HEK293 (cell line): Measurements from ENCODE around the gene DDX24.

Source experiments
- CTCF ChIA-PET: fragments of 350-600 bp; formaldehyde crosslinking; extraction: SDS; loops from one replicate; lab custom pipeline; 2021; ENCODE audit warnings: antibody characterized with exemption; lab: Yijun Ruan, JAX
- POLR2A ChIA-PET: fragments of 300-600 bp; formaldehyde crosslinking; extraction: SDS; loops from one replicate; lab custom pipeline; 2020; ENCODE audit warnings: antibody characterized with exemption, inconsistent platforms; lab: Yijun Ruan, JAX
- H3K27ac ChIP-seq: fragments of 200-500 bp; sonication (Bioruptor generic); 2 replicates; pipeline ENCODE4 v1.5.1; 2014; ENCODE audit warnings: low read depth, low read length, control low read depth, inconsistent platforms; ENCODE audit errors: extremely low read depth
- H3K36me3 ChIP-seq, 2 experiments: fragments of 200-500 bp in 1 of 2; sonication (Bioruptor generic) in 1 of 2; 1 replicate in 1 of 2; 2 replicates in 1 of 2; pipeline ENCODE4 v1.5.1; 2014 to 2017; ENCODE audit warnings: inconsistent platforms in 2 of 2, low read length in 2 of 2; ENCODE audit not compliant: control insufficient read depth in 2 of 2, insufficient read depth in 1 of 2
- H3K4me1 ChIP-seq: fragments of 200-500 bp; sonication (Bioruptor generic); 2 replicates; pipeline ENCODE4 v1.5.1; 2014; ENCODE audit warnings: mild to moderate bottlenecking, low read length, inconsistent platforms; ENCODE audit not compliant: control insufficient read depth, insufficient read depth
- H3K4me3 ChIP-seq: 2 replicates; pipeline ENCODE4 v1.5.1; 2011; ENCODE audit warnings: low read depth, mild to moderate bottlenecking, control low read depth, low read length, moderate library complexity
- H3K9me3 ChIP-seq: fragments of 200-500 bp; sonication (Bioruptor generic); 2 replicates; pipeline ENCODE4 v1.5.1; 2014; ENCODE audit warnings: low read depth, low read length, inconsistent platforms; ENCODE audit not compliant: control insufficient read depth, insufficient read depth
- GLI2 ChIP-seq: fragments of 450-650 bp; formaldehyde crosslinking; IDR thresholded peaks from 2 replicates; pipeline ENCODE4; 2017; ENCODE audit warnings: missing biosample characterization, missing genetic modification characterization, low read depth, borderline replicate concordance
- HOXA7 ChIP-seq: sonication (generic); formaldehyde crosslinking; IDR thresholded peaks from 2 replicates; pipeline ENCODE4 v1.8.1; 2022; ENCODE audit warnings: missing genetic modification reagents, borderline replicate concordance
- OSR2 ChIP-seq: fragments of 450-650 bp; formaldehyde crosslinking; IDR thresholded peaks from 2 replicates; pipeline ENCODE4 v1.5.1; 2016; ENCODE audit warnings: missing biosample characterization, missing genetic modification characterization
- PRDM1 ChIP-seq: fragments of 450-650 bp; formaldehyde crosslinking; IDR thresholded peaks from 2 replicates; pipeline ENCODE4; 2016; ENCODE audit warnings: missing biosample characterization, missing genetic modification characterization
- SALL2 ChIP-seq: fragments of 450-650 bp; formaldehyde crosslinking; IDR thresholded peaks from 2 replicates; pipeline ENCODE4 v1.5.0; 2017; ENCODE audit warnings: missing biosample characterization, mild to moderate bottlenecking, missing genetic modification characterization, borderline replicate concordance
- SCRT2 ChIP-seq: fragments of 450-650 bp; formaldehyde crosslinking; IDR thresholded peaks from 2 replicates; pipeline ENCODE4 v1.5.1; 2016; ENCODE audit warnings: missing biosample characterization, missing genetic modification characterization
- TRIM28 ChIP-seq: IDR thresholded peaks from 2 replicates; pipeline ENCODE4 v1.6.1; 2011; ENCODE audit warnings: low read length, control low read depth, borderline replicate concordance
- ZBTB20 ChIP-seq: fragments of 450-650 bp; formaldehyde crosslinking; IDR thresholded peaks from 2 replicates; pipeline ENCODE4 v1.5.1; 2016; ENCODE audit warnings: missing biosample characterization, missing genetic modification characterization
- ZFHX2 ChIP-seq: fragments of 450-650 bp; formaldehyde crosslinking; conservative IDR thresholded peaks from 2 replicates; pipeline ENCODE4 v1.5.1; 2016; ENCODE audit warnings: missing biosample characterization, missing genetic modification characterization
- ZIC2 ChIP-seq: fragments of 450-650 bp; formaldehyde crosslinking; IDR thresholded peaks from 2 replicates; pipeline ENCODE4 v1.5.1; 2016; ENCODE audit warnings: missing biosample characterization, missing genetic modification characterization
- ZNF16 ChIP-seq: fragments of 450-650 bp; formaldehyde crosslinking; IDR thresholded peaks from 2 replicates; pipeline ENCODE4 v1.5.1; 2016; ENCODE audit warnings: low read depth, missing biosample characterization, missing genetic modification characterization
- ZNF184 ChIP-seq: fragments of 450-650 bp; IDR thresholded peaks from 2 replicates; pipeline ENCODE4 v1.5.1; 2018; ENCODE audit warnings: missing biosample characterization, mild to moderate bottlenecking, missing genetic modification characterization
- ZNF221 ChIP-seq: fragments of 450-650 bp; formaldehyde crosslinking; IDR thresholded peaks from 2 replicates; pipeline ENCODE4 v1.5.1; 2017; ENCODE audit warnings: missing biosample characterization, missing genetic modification characterization, borderline replicate concordance
- ZNF223 ChIP-seq: fragments of 450-650 bp; formaldehyde crosslinking; IDR thresholded peaks from 2 replicates; pipeline ENCODE4 v1.5.1; 2016; ENCODE audit warnings: missing biosample characterization, missing genetic modification characterization
- ZNF248 ChIP-seq: fragments of 450-650 bp; formaldehyde crosslinking; IDR thresholded peaks from 2 replicates; pipeline ENCODE4 v1.5.1; 2017; ENCODE audit warnings: missing biosample characterization, missing genetic modification characterization
- ZNF324 ChIP-seq: fragments of 450-650 bp; formaldehyde crosslinking; IDR thresholded peaks from 2 replicates; pipeline ENCODE4 v1.5.1; 2016; ENCODE audit warnings: missing biosample characterization, missing genetic modification characterization
- ZNF449 ChIP-seq: fragments of 450-650 bp; formaldehyde crosslinking; IDR thresholded peaks from 2 replicates; pipeline ENCODE4 v1.5.1; 2017; ENCODE audit warnings: missing biosample characterization, mild to moderate bottlenecking, missing genetic modification characterization, moderate library complexity
- ZNF544 ChIP-seq: fragments of 450-650 bp; formaldehyde crosslinking; IDR thresholded peaks from 2 replicates; pipeline ENCODE4 v1.5.0; 2017; ENCODE audit warnings: missing biosample characterization, missing genetic modification characterization
- ZNF585B ChIP-seq: fragments of 450-650 bp; formaldehyde crosslinking; IDR thresholded peaks from 2 replicates; pipeline ENCODE4 v1.5.1; 2016; ENCODE audit warnings: missing biosample characterization, missing genetic modification characterization
- ZNF600 ChIP-seq: fragments of 450-650 bp; formaldehyde crosslinking; IDR thresholded peaks from 2 replicates; pipeline ENCODE4 v1.5.1; 2016; ENCODE audit warnings: missing biosample characterization, missing genetic modification characterization
- ZNF610 ChIP-seq: fragments of 450-650 bp; formaldehyde crosslinking; IDR thresholded peaks from 2 replicates; pipeline ENCODE4 v1.5.1; 2016; ENCODE audit warnings: missing biosample characterization, missing genetic modification characterization, borderline replicate concordance
- ZNF658 ChIP-seq: fragments of 450-650 bp; formaldehyde crosslinking; IDR thresholded peaks from 2 replicates; pipeline ENCODE4; 2016; ENCODE audit warnings: missing biosample characterization, missing genetic modification characterization
- ZNF664 ChIP-seq: fragments of 450-650 bp; formaldehyde crosslinking; IDR thresholded peaks from 2 replicates; pipeline ENCODE4 v1.5.1; 2016; ENCODE audit warnings: missing biosample characterization, missing genetic modification characterization
- ZNF76 ChIP-seq: fragments of 450-650 bp; formaldehyde crosslinking; IDR thresholded peaks from 2 replicates; pipeline ENCODE4; 2016; ENCODE audit warnings: low read depth, missing biosample characterization, missing genetic modification characterization, borderline replicate concordance
- ZNF837 ChIP-seq: fragments of 450-650 bp; formaldehyde crosslinking; IDR thresholded peaks from 2 replicates; pipeline ENCODE4 v1.5.1; 2016; ENCODE audit warnings: missing biosample characterization, missing genetic modification characterization
- TF ChIP-seq, protein P1 (sequence below): fragments of 450-650 bp; formaldehyde crosslinking; IDR thresholded peaks from 2 replicates; pipeline ENCODE4 v1.5.1; 2016; ENCODE audit warnings: missing biosample characterization, missing genetic modification characterization, low read depth
- TF ChIP-seq, protein P2 (sequence below): fragments of 450-650 bp; formaldehyde crosslinking; IDR thresholded peaks from 2 replicates; pipeline ENCODE4 v1.5.1; 2016; ENCODE audit warnings: missing biosample characterization, missing genetic modification characterization
- TF ChIP-seq, protein P3 (sequence below): fragments of 450-650 bp; formaldehyde crosslinking; IDR thresholded peaks from 2 replicates; pipeline ENCODE4 v1.5.1; 2016; ENCODE audit warnings: missing biosample characterization, missing genetic modification characterization
- TF ChIP-seq, protein P4 (sequence below): fragments of 450-650 bp; formaldehyde crosslinking; IDR thresholded peaks from 2 replicates; pipeline ENCODE4 v1.5.1; 2017; ENCODE audit warnings: missing biosample characterization, missing genetic modification characterization

DDX24 gene

GRCh38 chr14:94045101-94045500 lies 35.9 kb downstream of the DDX24 start:
- POLR2A ChIA-PET: no interaction called here
- H3K4me3 ChIP-seq: no peak overlapping the region
- no peak overlapping the region for H3K27ac ChIP-seq
- H3K36me3 ChIP-seq: peaks cover 17 to 77% of the 10 kb centered on the region in 2 experiments
- H3K4me1 ChIP-seq: peaks cover 4% of the 10 kb centered on the region; the same call in 1 of the 2 replicates
- no peaks in the 10 kb centered on the region for H3K9me3 ChIP-seq
- CTCF ChIA-PET: interaction anchor here (0.9 kb wide), 1 partner anchor 9 kb away, joined by 3 read pairs; no protein-coding TSS in a partner anchor
- TF ChIP-seq HOXA7 (CRISPR knock-in tag): no peak
- no peak for TF ChIP-seq ZNF324 (tag by site-specific recombination)
- TF ChIP-seq ZNF658 (tag by site-specific recombination): no peak
- no peak for TF ChIP-seq ZNF837 (tag by site-specific recombination)
- TF ChIP-seq ZNF585B: no peak
- no peak for TF ChIP-seq GLI2
- TF ChIP-seq, protein P1, sequence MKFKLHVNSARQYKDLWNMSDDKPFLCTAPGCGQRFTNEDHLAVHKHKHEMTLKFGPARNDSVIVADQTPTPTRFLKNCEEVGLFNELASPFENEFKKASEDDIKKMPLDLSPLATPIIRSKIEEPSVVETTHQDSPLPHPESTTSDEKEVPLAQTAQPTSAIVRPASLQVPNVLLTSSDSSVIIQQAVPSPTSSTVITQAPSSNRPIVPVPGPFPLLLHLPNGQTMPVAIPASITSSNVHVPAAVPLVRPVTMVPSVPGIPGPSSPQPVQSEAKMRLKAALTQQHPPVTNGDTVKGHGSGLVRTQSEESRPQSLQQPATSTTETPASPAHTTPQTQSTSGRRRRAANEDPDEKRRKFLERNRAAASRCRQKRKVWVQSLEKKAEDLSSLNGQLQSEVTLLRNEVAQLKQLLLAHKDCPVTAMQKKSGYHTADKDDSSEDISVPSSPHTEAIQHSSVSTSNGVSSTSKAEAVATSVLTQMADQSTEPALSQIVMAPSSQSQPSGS (tag by site-specific recombination): no peak
- TF ChIP-seq ZNF184 (tag by site-specific recombination): no peak
- no peak for TF ChIP-seq OSR2 (tag by site-specific recombination)
- TF ChIP-seq ZNF76 (tag by site-specific recombination): no peak
- TF ChIP-seq, protein P2, sequence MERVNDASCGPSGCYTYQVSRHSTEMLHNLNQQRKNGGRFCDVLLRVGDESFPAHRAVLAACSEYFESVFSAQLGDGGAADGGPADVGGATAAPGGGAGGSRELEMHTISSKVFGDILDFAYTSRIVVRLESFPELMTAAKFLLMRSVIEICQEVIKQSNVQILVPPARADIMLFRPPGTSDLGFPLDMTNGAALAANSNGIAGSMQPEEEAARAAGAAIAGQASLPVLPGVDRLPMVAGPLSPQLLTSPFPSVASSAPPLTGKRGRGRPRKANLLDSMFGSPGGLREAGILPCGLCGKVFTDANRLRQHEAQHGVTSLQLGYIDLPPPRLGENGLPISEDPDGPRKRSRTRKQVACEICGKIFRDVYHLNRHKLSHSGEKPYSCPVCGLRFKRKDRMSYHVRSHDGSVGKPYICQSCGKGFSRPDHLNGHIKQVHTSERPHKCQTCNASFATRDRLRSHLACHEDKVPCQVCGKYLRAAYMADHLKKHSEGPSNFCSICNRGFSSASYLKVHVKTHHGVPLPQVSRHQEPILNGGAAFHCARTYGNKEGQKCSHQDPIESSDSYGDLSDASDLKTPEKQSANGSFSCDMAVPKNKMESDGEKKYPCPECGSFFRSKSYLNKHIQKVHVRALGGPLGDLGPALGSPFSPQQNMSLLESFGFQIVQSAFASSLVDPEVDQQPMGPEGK: no peak
- no peak for TF ChIP-seq ZNF248
- TF ChIP-seq PRDM1: no peak

DNA sequence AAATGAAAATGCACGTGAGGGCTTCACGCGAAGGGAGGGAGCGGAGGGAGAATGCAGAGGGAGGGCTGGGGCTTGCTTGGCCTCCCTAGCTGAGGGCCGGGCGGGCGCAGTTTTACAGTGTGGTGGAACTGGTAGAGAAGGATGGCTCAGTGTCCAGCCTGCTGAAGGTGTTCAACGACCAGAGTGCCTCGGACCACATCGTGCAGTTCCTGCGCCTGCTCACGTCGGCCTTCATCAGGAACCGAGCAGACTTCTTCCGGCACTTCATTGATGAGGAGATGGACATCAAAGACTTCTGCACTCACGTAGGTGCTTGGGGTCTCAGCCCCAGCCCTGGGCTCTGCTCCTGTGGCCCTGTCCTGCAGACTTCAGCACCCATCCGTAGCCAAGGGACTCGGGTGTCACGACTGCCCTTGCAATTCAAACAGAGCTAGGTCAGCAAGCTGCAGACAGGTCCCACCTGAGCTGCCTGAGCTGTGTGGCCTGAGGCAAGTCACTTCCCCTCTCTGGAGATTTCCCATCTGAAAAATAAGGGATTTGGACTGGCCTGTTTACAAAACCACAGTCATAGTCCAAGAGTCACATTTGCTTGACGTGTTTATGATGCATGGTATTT lies 36.4 kb downstream of the DDX24 start:
- H3K36me3 ChIP-seq: peaks cover 12 to 72% of the 10 kb centered on the region in 2 experiments
- no peak overlapping the region for H3K27ac ChIP-seq
- H3K9me3 ChIP-seq: no peaks in the 10 kb centered on the region
- CTCF ChIA-PET: interaction anchor here (0.6 to 0.9 kb wide), 2 partner anchors 8 to 90 kb away, joined by 3 to 4 read pairs; no protein-coding TSS in a partner anchor
- H3K4me1 ChIP-seq: peaks cover 4% of the 10 kb centered on the region; the same call in 1 of the 2 replicates
- H3K4me3 ChIP-seq: no peak overlapping the region
- POLR2A ChIA-PET: no interaction called here
- TF ChIP-seq, protein P3, sequence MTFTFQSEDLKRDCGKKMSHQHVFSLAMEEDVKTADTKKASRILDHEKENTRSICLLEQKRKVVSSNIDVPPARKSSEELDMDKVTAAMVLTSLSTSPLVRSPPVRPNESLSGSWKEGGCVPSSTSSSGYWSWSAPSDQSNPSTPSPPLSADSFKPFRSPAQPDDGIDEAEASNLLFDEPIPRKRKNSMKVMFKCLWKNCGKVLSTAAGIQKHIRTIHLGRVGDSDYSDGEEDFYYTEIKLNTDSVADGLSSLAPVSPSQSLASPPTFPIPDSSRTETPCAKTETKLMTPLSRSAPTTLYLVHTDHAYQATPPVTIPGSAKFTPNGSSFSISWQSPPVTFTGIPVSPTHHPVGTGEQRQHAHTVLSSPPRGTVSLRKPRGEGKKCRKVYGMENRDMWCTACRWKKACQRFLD (tag by site-specific recombination): no peak
- TF ChIP-seq ZNF16 (tag by site-specific recombination) (no peak), ZNF449 (no peak), ZNF223 (tag by site-specific recombination) (no peak), TRIM28 (no peak), SALL2 (tag by site-specific recombination) (no peak), SCRT2 (no peak), ZNF610 (tag by site-specific recombination) (no peak), ZNF544 (tag by site-specific recombination) (no peak), ZBTB20 (no peak), ZNF600 (tag by site-specific recombination) (no peak), ZNF664 (tag by site-specific recombination) (no peak), ZNF221 (no peak), ZFHX2 (no peak), ZIC2 (tag by site-specific recombination) (no peak)
- TF ChIP-seq, protein P4, sequence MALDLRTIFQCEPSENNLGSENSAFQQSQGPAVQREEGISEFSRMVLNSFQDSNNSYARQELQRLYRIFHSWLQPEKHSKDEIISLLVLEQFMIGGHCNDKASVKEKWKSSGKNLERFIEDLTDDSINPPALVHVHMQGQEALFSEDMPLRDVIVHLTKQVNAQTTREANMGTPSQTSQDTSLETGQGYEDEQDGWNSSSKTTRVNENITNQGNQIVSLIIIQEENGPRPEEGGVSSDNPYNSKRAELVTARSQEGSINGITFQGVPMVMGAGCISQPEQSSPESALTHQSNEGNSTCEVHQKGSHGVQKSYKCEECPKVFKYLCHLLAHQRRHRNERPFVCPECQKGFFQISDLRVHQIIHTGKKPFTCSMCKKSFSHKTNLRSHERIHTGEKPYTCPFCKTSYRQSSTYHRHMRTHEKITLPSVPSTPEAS (tag by site-specific recombination): no peak
